Epithelial cell of esophagus (primary cell): ENCODE results near the gene CDH22.

ENCODE experiments used
- DNase-seq: peaks from one replicate; pipeline ENCODE4 v3.0.0; 2010; ENCODE audit warnings: low read depth
- H3K4me3 ChIP-seq: 2 replicates; pipeline ENCODE4 v1.5.1; 2011; ENCODE audit warnings: mild to moderate bottlenecking, low read length, control low read depth
- CTCF ChIP-seq: IDR thresholded peaks from 2 replicates; pipeline ENCODE4 v1.5.1; 2011; ENCODE audit warnings: low read depth, mild to moderate bottlenecking, low read length, control low read depth, inconsistent platforms; ENCODE audit not compliant: insufficient read depth; ENCODE audit errors: missing control alignments

The CDH22 gene

DNA sequence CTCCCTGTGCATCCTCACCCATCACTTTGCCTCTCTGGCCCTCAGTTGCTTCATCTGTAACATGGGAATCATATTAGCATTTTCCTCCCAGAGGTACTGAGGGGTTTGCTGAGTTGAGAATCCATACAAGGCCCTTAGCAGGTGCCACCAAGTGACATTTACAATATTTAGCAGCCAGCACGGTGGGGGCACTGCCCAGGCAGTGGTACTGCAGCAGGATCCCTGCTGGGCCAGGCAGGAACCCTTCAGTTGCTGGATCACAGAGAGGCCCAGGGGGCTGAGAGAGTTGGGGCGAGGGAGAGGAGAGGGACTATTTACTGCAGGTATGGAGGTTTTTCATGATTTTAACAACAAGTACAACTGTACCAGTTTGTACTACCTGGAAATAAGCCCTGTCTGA, 65.9 kb downstream of the CDH22 start:
- no peak for DNase-seq
- no peak for TF ChIP-seq CTCF

GRCh38 chr20:46240881-46241280, 67.4 kb downstream of the CDH22 start:
- TF ChIP-seq CTCF: no peak
- no peak for DNase-seq
- no peak overlapping the region for H3K4me3 ChIP-seq

More for the DNA sequence above, 65.9 kb downstream of the CDH22 start:
- no peak overlapping the region for H3K4me3 ChIP-seq

- TF ChIP-seq CTCF: no peak
- no peak overlapping the region for H3K4me3 ChIP-seq
- no peak for DNase-seq
These were observed 68.2 kb downstream of the CDH22 start for GRCh38 chr20:46240065-46240464.

- no peak for DNase-seq
- TF ChIP-seq CTCF: no peak
- H3K4me3 ChIP-seq: no peak overlapping the region
These were observed 70.6 kb downstream of the CDH22 start for GRCh38 chr20:46237736-46238135.

DNA sequence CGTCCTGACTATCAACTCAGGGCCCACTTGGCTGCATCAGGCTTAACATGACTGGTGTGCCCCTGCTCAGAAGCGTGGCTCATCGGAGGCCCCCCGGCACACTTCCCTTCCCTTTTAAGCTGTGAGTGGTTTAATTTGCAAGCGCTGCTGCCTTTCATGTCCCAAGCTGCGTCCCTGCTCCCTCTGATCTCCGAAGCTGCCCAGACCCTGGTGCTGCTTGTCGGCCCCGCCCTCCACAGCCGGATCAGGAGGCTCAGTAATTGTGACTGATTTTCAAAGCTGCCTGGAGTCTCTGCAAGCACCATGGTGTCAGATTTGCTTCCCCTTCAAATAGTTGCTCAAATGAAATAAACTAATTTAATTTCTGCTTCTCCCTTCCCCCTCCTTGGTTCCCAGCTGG, 71.1 kb downstream of the CDH22 start:
- TF ChIP-seq CTCF: no peak
- no peak overlapping the region for H3K4me3 ChIP-seq
- DNase-seq: no peak

GRCh38 chr20:46235077-46235476, 73.2 kb downstream of the CDH22 start:
- DNase-seq: peak; percentile 50
- no peak overlapping the region for H3K4me3 ChIP-seq
- no peak for TF ChIP-seq CTCF

- no peak for TF ChIP-seq CTCF
- no peak for DNase-seq
- H3K4me3 ChIP-seq: no peak overlapping the region
These were observed 74.6 kb downstream of the CDH22 start for GRCh38 chr20:46233701-46234100.
